Measurements from ENCODE around the gene AHI1.

The AHI1 gene

DNA sequence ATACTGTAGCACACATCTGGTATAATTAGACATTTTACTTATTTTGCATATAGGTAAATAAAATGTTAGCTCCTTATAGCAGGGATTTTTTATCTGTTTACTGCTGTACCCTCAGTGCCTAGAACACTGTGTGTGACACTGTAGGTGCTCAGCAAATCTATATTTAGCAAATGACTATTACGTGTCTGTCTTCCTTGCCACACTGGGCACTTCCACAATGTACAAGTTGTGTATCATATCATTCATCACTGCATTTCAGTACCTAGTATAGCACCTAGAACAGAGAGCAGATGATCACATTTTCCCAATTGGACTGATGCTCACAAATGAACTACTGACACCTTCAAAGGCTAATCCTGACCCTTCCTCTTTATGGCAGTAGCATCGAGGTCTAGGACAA is 200.8 kb downstream of the AHI1 start:
- Histone ChIP-seq H3K14ac (ENCODE audit: low read length) (no peak overlapping the region), H3K27ac (replicated peaks; ENCODE audit: low read length) (no peak overlapping the region), H3K79me1 (ENCODE audit: low read depth, low read length) (no peaks in the 10 kb centered on the region), H3K4me2 (ENCODE audit: insufficient read depth, low read length, poor library complexity, severe bottlenecking) (no peak overlapping the region), H2AFZ (ENCODE audit: low read length) (no peak overlapping the region), H3K4me1 (ENCODE audit: control insufficient read depth in 2 of 2, insufficient read depth in 1 of 2, low read depth in 1 of 2, low read length in 2 of 2) (peaks cover 0 to 2% of the 10 kb centered on the region in 2 donors), H3K9me3 (replicated peaks in 1 of 2; ENCODE audit: control insufficient read depth in 2 of 2, insufficient read depth in 1 of 2, low read depth in 1 of 2, low read length in 2 of 2) (peaks cover 0 to 3% of the 10 kb centered on the region in 2 donors), H3K4me3 (ENCODE audit: low read length in 2 of 2) (no peak overlapping the region), H2BK12ac (ENCODE audit: low read length) (no peak overlapping the region), H3K23ac (ENCODE audit: low read depth, low read length, poor library complexity) (no peak overlapping the region), H3K9ac (ENCODE audit: low read depth, low read length, poor library complexity) (no peak overlapping the region), H4K91ac (ENCODE audit: low read depth, low read length, poor library complexity) (no peak overlapping the region), H2BK120ac (ENCODE audit: low read depth, low read length) (no peak overlapping the region), H2BK5ac (ENCODE audit: low read length) (no peak overlapping the region), H3K36me3 (replicated peaks in 1 of 2; ENCODE audit: control insufficient read depth in 2 of 2, insufficient read depth in 2 of 2, low read length in 2 of 2) (no peaks in the 10 kb centered on the region), H2AK5ac (ENCODE audit: low read depth, low read length) (no peak overlapping the region), H3K18ac (ENCODE audit: low read length) (no peak overlapping the region), H4K8ac (ENCODE audit: low read depth, low read length) (no peak overlapping the region), H3K27me3 (ENCODE audit: control insufficient read depth in 3 of 3, insufficient read depth in 3 of 3, low read depth in 1 of 3, low read length in 3 of 3) (no peaks in the 10 kb centered on the region), H2BK15ac (ENCODE audit: low read length) (no peak overlapping the region), H3K4ac (ENCODE audit: low read length) (no peak overlapping the region)
- no peak for DNase-seq (ENCODE audit: low spot score)
- no CpG with 5 or more reads among the region's 2 CpGs for WGBS, 2 donors (ENCODE audit: extremely low coverage in 2 of 2, insufficient read length in 2 of 2, insufficient replicate concordance in 1 of 2)

DNA sequence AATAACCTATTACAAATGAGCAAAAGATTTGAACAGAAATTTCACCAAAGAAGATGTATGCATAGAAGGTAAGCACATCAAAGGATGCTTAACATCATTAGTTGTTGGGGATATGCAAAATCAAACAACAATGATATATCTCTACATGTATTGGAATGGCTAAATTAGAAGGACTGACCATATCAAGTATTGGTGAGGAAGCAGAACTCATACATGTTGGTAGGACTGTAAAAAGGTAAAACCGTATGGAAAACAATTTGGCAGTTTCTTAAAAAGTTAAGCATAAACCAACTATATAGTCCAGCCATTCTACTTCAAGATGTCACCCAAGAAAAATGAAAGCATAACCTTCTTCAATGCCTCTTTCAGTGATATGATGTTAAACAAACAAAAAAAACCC is 202.5 kb downstream of the AHI1 start:
- H3K18ac ChIP-seq (ENCODE audit: low read length) = no peak overlapping the region
- no peak overlapping the region for H2BK5ac ChIP-seq (ENCODE audit: low read length)
- H2BK120ac ChIP-seq (ENCODE audit: low read depth, low read length) = no peak overlapping the region
- H3K9me3 ChIP-seq (replicated peaks in 1 of 2; ENCODE audit: control insufficient read depth in 2 of 2, insufficient read depth in 1 of 2, low read depth in 1 of 2, low read length in 2 of 2) = peaks cover 0 to 3% of the 10 kb centered on the region in 2 donors
- H3K4me1 ChIP-seq (ENCODE audit: control insufficient read depth in 2 of 2, insufficient read depth in 1 of 2, low read depth in 1 of 2, low read length in 2 of 2) = peaks cover 0 to 2% of the 10 kb centered on the region in 2 donors
- DNase-seq (ENCODE audit: low spot score) = no peak
- no peak overlapping the region for H2AK5ac ChIP-seq (ENCODE audit: low read depth, low read length)
- no CpG with 5 or more reads among the region's 1 CpG for WGBS, 2 donors (ENCODE audit: extremely low coverage in 2 of 2, insufficient read length in 2 of 2, insufficient replicate concordance in 1 of 2)
- no peak overlapping the region for H3K14ac ChIP-seq (ENCODE audit: low read length)
- H4K91ac ChIP-seq (ENCODE audit: low read depth, low read length, poor library complexity) = no peak overlapping the region
- no peak overlapping the region for H3K4me2 ChIP-seq (ENCODE audit: insufficient read depth, low read length, poor library complexity, severe bottlenecking)
- H3K36me3 ChIP-seq (replicated peaks in 1 of 2; ENCODE audit: control insufficient read depth in 2 of 2, insufficient read depth in 2 of 2, low read length in 2 of 2) = peaks cover 0 to 3% of the 10 kb centered on the region in 2 donors
- H3K9ac ChIP-seq (ENCODE audit: low read depth, low read length, poor library complexity) = no peak overlapping the region
- no peak overlapping the region for H2BK12ac ChIP-seq (ENCODE audit: low read length)
- H3K4me3 ChIP-seq (ENCODE audit: low read length in 2 of 2) = no peak overlapping the region
- no peak overlapping the region for H2BK15ac ChIP-seq (ENCODE audit: low read length)
- no peak overlapping the region for H3K4ac ChIP-seq (ENCODE audit: low read length)
- H3K27me3 ChIP-seq (ENCODE audit: control insufficient read depth in 3 of 3, insufficient read depth in 3 of 3, low read depth in 1 of 3, low read length in 3 of 3) = no peaks in the 10 kb centered on the region
- H3K27ac ChIP-seq (replicated peaks; ENCODE audit: low read length) = no peak overlapping the region
- H2AFZ ChIP-seq (ENCODE audit: low read length) = no peak overlapping the region
- no peak overlapping the region for H3K23ac ChIP-seq (ENCODE audit: low read depth, low read length, poor library complexity)
- H4K8ac ChIP-seq (ENCODE audit: low read depth, low read length) = no peak overlapping the region
- H3K79me1 ChIP-seq (ENCODE audit: low read depth, low read length) = no peaks in the 10 kb centered on the region

DNA sequence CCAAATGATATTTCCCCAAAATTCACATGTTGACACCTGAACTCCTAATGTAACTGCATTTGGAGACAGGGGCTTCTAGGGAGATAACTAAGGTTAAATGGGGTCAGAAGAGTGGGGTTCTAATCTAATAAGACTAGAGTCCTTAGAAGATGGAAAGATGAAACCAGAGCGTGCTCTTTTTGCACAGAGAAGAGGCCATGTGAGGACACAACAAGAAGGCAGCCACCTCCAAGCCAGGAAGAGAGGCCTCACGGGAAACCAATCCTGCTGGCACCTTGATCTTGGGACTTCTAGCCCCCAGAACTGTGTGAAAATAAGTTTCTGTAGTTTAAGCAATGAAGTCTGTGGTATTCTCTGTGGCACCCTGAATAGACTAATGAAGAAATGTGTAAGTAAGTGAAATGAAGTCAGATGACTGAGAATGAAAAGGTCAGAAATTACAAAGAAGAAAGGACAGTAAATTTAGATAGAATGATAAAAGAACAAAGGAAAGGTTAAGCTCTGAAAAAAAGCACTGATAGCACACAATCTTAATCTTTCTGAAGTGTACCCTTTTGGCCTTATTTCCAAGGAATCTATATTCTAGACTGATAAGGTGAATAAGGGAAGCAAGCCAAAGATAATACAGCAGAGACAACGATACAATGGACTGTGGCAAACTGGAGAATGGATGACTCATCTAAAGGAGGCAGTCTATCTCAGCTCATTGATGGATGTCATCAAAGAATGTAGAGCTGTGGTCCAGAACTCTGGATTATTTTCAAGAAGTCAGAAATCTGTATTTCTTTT is 206.1 kb downstream of the AHI1 start:
- H4K8ac ChIP-seq (ENCODE audit: low read depth, low read length) = no peak overlapping the region
- no CpG with 5 or more reads among the region's 3 CpGs for WGBS, 2 donors (ENCODE audit: extremely low coverage in 2 of 2, insufficient read length in 2 of 2, insufficient replicate concordance in 1 of 2)
- H2BK5ac ChIP-seq (ENCODE audit: low read length) = no peak overlapping the region
- H3K9ac ChIP-seq (ENCODE audit: low read depth, low read length, poor library complexity) = no peak overlapping the region
- no peak overlapping the region for H3K18ac ChIP-seq (ENCODE audit: low read length)
- H2BK120ac ChIP-seq (ENCODE audit: low read depth, low read length) = no peak overlapping the region
- no peak overlapping the region for H4K91ac ChIP-seq (ENCODE audit: low read depth, low read length, poor library complexity)
- H3K27me3 ChIP-seq (ENCODE audit: control insufficient read depth in 3 of 3, insufficient read depth in 3 of 3, low read depth in 1 of 3, low read length in 3 of 3) = no peaks in the 10 kb centered on the region
- no peak overlapping the region for H3K4me2 ChIP-seq (ENCODE audit: insufficient read depth, low read length, poor library complexity, severe bottlenecking)
- no peak for DNase-seq (ENCODE audit: low spot score)
- H2AFZ ChIP-seq (ENCODE audit: low read length) = no peak overlapping the region
- H3K4me1 ChIP-seq (ENCODE audit: control insufficient read depth in 2 of 2, insufficient read depth in 1 of 2, low read depth in 1 of 2, low read length in 2 of 2) = no peaks in the 10 kb centered on the region
- H2BK15ac ChIP-seq (ENCODE audit: low read length) = no peak overlapping the region
- no peak overlapping the region for H3K27ac ChIP-seq (replicated peaks; ENCODE audit: low read length)
- H2BK12ac ChIP-seq (ENCODE audit: low read length) = no peak overlapping the region
- no peak overlapping the region for H3K23ac ChIP-seq (ENCODE audit: low read depth, low read length, poor library complexity)
- no peak overlapping the region for H2AK5ac ChIP-seq (ENCODE audit: low read depth, low read length)
- H3K4ac ChIP-seq (ENCODE audit: low read length) = no peak overlapping the region
- H3K79me1 ChIP-seq (ENCODE audit: low read depth, low read length) = no peaks in the 10 kb centered on the region
- peaks cover 0 to 9% of the 10 kb centered on the region in 2 donors for H3K36me3 ChIP-seq (replicated peaks in 1 of 2; ENCODE audit: control insufficient read depth in 2 of 2, insufficient read depth in 2 of 2, low read length in 2 of 2)
- no peak overlapping the region for H3K14ac ChIP-seq (ENCODE audit: low read length)
- H3K9me3 ChIP-seq (replicated peaks in 1 of 2; ENCODE audit: control insufficient read depth in 2 of 2, insufficient read depth in 1 of 2, low read depth in 1 of 2, low read length in 2 of 2) = peaks cover 0 to 3% of the 10 kb centered on the region in 2 donors
- no peak overlapping the region for H3K4me3 ChIP-seq (ENCODE audit: low read length in 2 of 2)

DNA sequence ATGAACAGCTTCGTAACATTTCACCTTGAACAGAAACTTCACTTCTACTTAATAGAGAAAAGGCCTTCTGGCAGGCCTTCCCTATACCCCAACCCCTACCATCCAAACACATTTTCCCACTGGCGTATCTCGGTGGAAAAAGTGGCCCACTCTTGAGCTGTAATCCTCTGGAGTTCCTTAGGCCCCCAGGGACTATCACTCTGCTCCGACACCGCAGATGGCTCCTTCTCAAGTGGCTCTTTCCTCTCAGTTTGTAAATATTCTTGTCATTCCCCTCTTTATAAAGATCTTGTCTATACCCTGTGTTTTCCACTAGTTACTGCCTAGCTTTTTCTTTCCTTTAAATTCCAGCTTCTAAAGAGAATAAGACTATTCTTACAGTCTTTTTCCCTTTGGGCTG is 207.7 kb downstream of the AHI1 start:
- Histone ChIP-seq H3K23ac (ENCODE audit: low read depth, low read length, poor library complexity) (no peak overlapping the region), H3K4me1 (ENCODE audit: control insufficient read depth in 2 of 2, insufficient read depth in 1 of 2, low read depth in 1 of 2, low read length in 2 of 2) (no peaks in the 10 kb centered on the region), H2BK15ac (ENCODE audit: low read length) (no peak overlapping the region), H3K27ac (replicated peaks; ENCODE audit: low read length) (no peak overlapping the region), H2AFZ (ENCODE audit: low read length) (no peak overlapping the region), H4K91ac (ENCODE audit: low read depth, low read length, poor library complexity) (no peak overlapping the region), H3K4ac (ENCODE audit: low read length) (no peak overlapping the region), H3K9ac (ENCODE audit: low read depth, low read length, poor library complexity) (no peak overlapping the region), H2BK120ac (ENCODE audit: low read depth, low read length) (no peak overlapping the region), H3K4me3 (ENCODE audit: low read length in 2 of 2) (no peak overlapping the region), H3K27me3 (ENCODE audit: control insufficient read depth in 3 of 3, insufficient read depth in 3 of 3, low read depth in 1 of 3, low read length in 3 of 3) (no peaks in the 10 kb centered on the region), H3K36me3 (replicated peaks in 1 of 2; ENCODE audit: control insufficient read depth in 2 of 2, insufficient read depth in 2 of 2, low read length in 2 of 2) (peaks cover 0 to 9% of the 10 kb centered on the region in 2 donors), H3K14ac (ENCODE audit: low read length) (no peak overlapping the region), H3K79me1 (ENCODE audit: low read depth, low read length) (no peaks in the 10 kb centered on the region), H2BK12ac (ENCODE audit: low read length) (no peak overlapping the region), H2BK5ac (ENCODE audit: low read length) (no peak overlapping the region), H4K8ac (ENCODE audit: low read depth, low read length) (no peak overlapping the region), H3K18ac (ENCODE audit: low read length) (no peak overlapping the region), H3K4me2 (ENCODE audit: insufficient read depth, low read length, poor library complexity, severe bottlenecking) (no peak overlapping the region), H3K9me3 (replicated peaks in 1 of 2; ENCODE audit: control insufficient read depth in 2 of 2, insufficient read depth in 1 of 2, low read depth in 1 of 2, low read length in 2 of 2) (no peaks in the 10 kb centered on the region), H2AK5ac (ENCODE audit: low read depth, low read length) (no peak overlapping the region)
- DNase-seq (ENCODE audit: low spot score) = no peak
- no CpG with 5 or more reads among the region's 5 CpGs for WGBS, 2 donors (ENCODE audit: extremely low coverage in 2 of 2, insufficient read length in 2 of 2, insufficient replicate concordance in 1 of 2)

Measured in neuronal stem cell (in vitro differentiated cells).